Hepatocyte (in vitro differentiated cells): ENCODE data around the gene CCDC9B. TPM values are rescaled to one million over a fixed set of nuclear protein-coding genes. Genes with fewer than 3 reads are reported as not detected.

Source experiments
- DNase-seq: peaks from one replicate; pipeline ENCODE4 v3.0.0-alpha.2; 2016; ENCODE audit warnings: low spot score
- H2AFZ ChIP-seq: fragments of 200-600 bp; sonication (generic); 2 replicates; pipeline ENCODE4 v1.6.0; 2016; ENCODE audit warnings: antibody characterized with exemption, mild to moderate bottlenecking
- H3K27ac ChIP-seq: fragments of 200-600 bp; sonication (generic); 2 replicates; pipeline ENCODE4 v1.5.1; 2016; ENCODE audit warnings: mild to moderate bottlenecking
- H3K27me3 ChIP-seq: fragments of 200-600 bp; sonication (generic); 2 replicates; pipeline ENCODE4 v1.6.1; 2016
- H3K36me3 ChIP-seq: fragments of 200-600 bp; sonication (generic); replicated peaks from 2 replicates; pipeline ENCODE4 v1.5.1; 2016; ENCODE audit warnings: low read depth; ENCODE audit not compliant: insufficient read depth
- H3K4me1 ChIP-seq: fragments of 200-600 bp; sonication (generic); 2 replicates; pipeline ENCODE4 v1.5.1; 2016; ENCODE audit warnings: mild to moderate bottlenecking, moderate library complexity; ENCODE audit not compliant: insufficient read depth
- H3K4me2 ChIP-seq: fragments of 200-600 bp; sonication (generic); 2 replicates; pipeline ENCODE4 v1.6.0; 2016
- H3K4me3 ChIP-seq: fragments of 200-600 bp; sonication (generic); 2 replicates; pipeline ENCODE4 v1.5.1; 2016; ENCODE audit warnings: mild to moderate bottlenecking
- H3K79me2 ChIP-seq: fragments of 200-600 bp; sonication (generic); 2 replicates; pipeline ENCODE4 v1.6.0; 2017; ENCODE audit warnings: mild to moderate bottlenecking
- H3K9me2 ChIP-seq: fragments of 200-600 bp; sonication (generic); replicated peaks from 2 replicates; pipeline ENCODE4 v1.6.0; 2017; ENCODE audit warnings: mild to moderate bottlenecking; ENCODE audit not compliant: insufficient read depth
- H3K9me3 ChIP-seq: fragments of 200-600 bp; sonication (generic); 2 replicates; pipeline ENCODE4 v1.5.1; 2016; ENCODE audit warnings: low read depth, mild to moderate bottlenecking
- H4K20me1 ChIP-seq: fragments of 200-600 bp; sonication (generic); 2 replicates; pipeline ENCODE4 v1.6.0; 2016; ENCODE audit warnings: mild to moderate bottlenecking; ENCODE audit not compliant: insufficient read depth, poor library complexity, severe bottlenecking
- CTCF ChIP-seq: fragments of 200-600 bp; sonication (generic); IDR thresholded peaks from 2 replicates; pipeline ENCODE4 v1.5.1; 2016; ENCODE audit warnings: antibody characterized with exemption, mild to moderate bottlenecking; ENCODE audit not compliant: poor library complexity
- EZH2 ChIP-seq: fragments of 200-600 bp; sonication (generic); IDR thresholded peaks from 2 replicates; pipeline ENCODE4 v1.6.1; 2016; ENCODE audit warnings: antibody characterized with exemption, mild to moderate bottlenecking, borderline replicate concordance
- EZH2phosphoT487 ChIP-seq: fragments of 200-600 bp; sonication (generic); IDR thresholded peaks from one replicate; pipeline ENCODE4 v1.6.1; 2018; ENCODE audit warnings: antibody characterized with exemption, mild to moderate bottlenecking, low read depth, moderate library complexity; ENCODE audit not compliant: unreplicated experiment, severe bottlenecking
- WGBS: methylation state at CpG from one replicate; pipeline ENCODE4 v1.1.6; 2016; ENCODE audit warnings: low lambda C conversion rate; ENCODE audit errors: missing lambda C conversion rate; 5-methylcytosine and 5-hydroxymethylcytosine counted together
- polyA plus RNA-seq: library from polyadenylated mRNA; unstranded; fragments of >200 nt; fragmentation: Nextera tagmentation; extraction: Ambion mirVana; gene quantifications from 2 replicates; pipeline ENCODE4 v1.2.1, GENCODE V29; 2016
- total RNA-seq: library from RNA; depleted of rRNA; stranded (reverse); fragments of >200 nt; gene quantifications from 2 replicates; pipeline ENCODE4 v1.2.3, GENCODE V29; 2014

Gene CCDC9B
- total and polyA plus RNA-seq, 2 experiments from 2014 or later, result 4.0 to 7.6 TPM

- no peaks in the 10 kb centered on the region for H3K36me3 ChIP-seq
- no peak overlapping the region for H3K27ac ChIP-seq
- no peaks in the 10 kb centered on the region for H3K9me3 ChIP-seq
- no peak for DNase-seq
- no peak overlapping the region for H3K4me3 ChIP-seq
- H4K20me1 ChIP-seq, result no peaks in the 10 kb centered on the region
- 74% methylated on average over 7 of the region's 7 CpGs for WGBS
- H3K4me2 ChIP-seq, result no peak overlapping the region
- no peaks in the 10 kb centered on the region for H3K79me2 ChIP-seq
- no peak for TF ChIP-seq EZH2phosphoT487
- TF ChIP-seq EZH2, result no peak
- TF ChIP-seq CTCF, result no peak
- H3K9me2 ChIP-seq, result no peaks in the 10 kb centered on the region
- H3K4me1 ChIP-seq, result peaks cover 13% of the 10 kb centered on the region
- peaks cover 5% of the 10 kb centered on the region for H3K27me3 ChIP-seq
- no peak overlapping the region for H2AFZ ChIP-seq
Observed at GRCh38 chr15:40306908-40307307, 33.8 kb downstream of the CCDC9B start.

GRCh38 chr15:40306371-40306770 lies 34.4 kb downstream of the CCDC9B start:
- Histone ChIP-seq H3K9me3 (no peaks in the 10 kb centered on the region), H3K9me2 (no peaks in the 10 kb centered on the region), H3K4me1 (peaks cover 13% of the 10 kb centered on the region), H3K4me2 (no peak overlapping the region), H2AFZ (no peak overlapping the region), H4K20me1 (no peaks in the 10 kb centered on the region), H3K36me3 (no peaks in the 10 kb centered on the region), H3K79me2 (no peaks in the 10 kb centered on the region), H3K27me3 (peaks cover 2% of the 10 kb centered on the region), H3K27ac (no peak overlapping the region), H3K4me3 (no peak overlapping the region)
- WGBS, result 94% methylated on average over 5 of the region's 5 CpGs
- TF ChIP-seq CTCF, result no peak
- TF ChIP-seq EZH2phosphoT487, result no peak
- no peak for TF ChIP-seq EZH2
- DNase-seq, result no peak

- 94% methylated on average over 4 of the region's 4 CpGs for WGBS
Observed at GRCh38 chr15:40305281-40305680, 35.5 kb downstream of the CCDC9B start.

More at GRCh38 chr15:40305281-40305680, 35.5 kb downstream of the CCDC9B start:
- no peak for TF ChIP-seq EZH2phosphoT487
- no peak for TF ChIP-seq EZH2
- TF ChIP-seq CTCF, result no peak
- Histone ChIP-seq H3K36me3 (no peaks in the 10 kb centered on the region), H3K4me3 (no peak overlapping the region), H4K20me1 (no peaks in the 10 kb centered on the region), H3K4me1 (peaks cover 13% of the 10 kb centered on the region), H3K27me3 (no peaks in the 10 kb centered on the region), H3K4me2 (no peak overlapping the region), H2AFZ (no peak overlapping the region), H3K9me2 (no peaks in the 10 kb centered on the region), H3K9me3 (no peaks in the 10 kb centered on the region), H3K79me2 (no peaks in the 10 kb centered on the region), H3K27ac (no peak overlapping the region)
- DNase-seq, result no peak
